H1 (cell line): ENCODE measurements around the gene MYH11. TPM values are rescaled to one million over a fixed set of nuclear protein-coding genes. Genes with fewer than 3 reads are reported as not detected.
"Not testable (repeated sequence)": the region's sequence is repeated elsewhere in the genome, so short reads cannot be mapped to it uniquely, and the experiment has no call there.

ENCODE experiments used
- CTCF ChIA-PET: fragments of 300-600 bp; sonication (Branson Sonifier 250); formaldehyde crosslinking; loops from one replicate; lab custom pipeline; 2021; ENCODE audit not compliant: partially characterized antibody; lab: Charles Lee
- POLR2A ChIA-PET: fragments of 300-600 bp; sonication (Branson Sonifier 250); formaldehyde crosslinking; loops from one replicate; lab custom pipeline; 2021; ENCODE audit warnings: inconsistent platforms; ENCODE audit not compliant: partially characterized antibody; lab: Charles Lee
- DNase-seq, 2 experiments: peaks; one replicate each; pipeline versions ENCODE4 v3.0.0 to v3.0.0-alpha.2; 2010 to 2022; ENCODE audit warnings: low spot score in 2 of 2, low read depth in 1 of 2, mixed read lengths in 1 of 2
- FAIRE-seq: peaks from 2 replicates; lab custom pipeline; 2011; peaks lifted over from hg19 to GRCh38; lab: Jason Lieb, UNC
- H2AFZ ChIP-seq: 2 replicates; pipeline ENCODE4 v1.8.1; 2012; ENCODE audit warnings: low read length, inconsistent platforms
- H2AK5ac ChIP-seq: 2 replicates; pipeline ENCODE4 v1.6.1; 2013; ENCODE audit warnings: low read depth, low read length
- H2BK120ac ChIP-seq: replicated peaks from 2 replicates; pipeline ENCODE3; 2013; ENCODE audit warnings: low read depth, low read length, inconsistent platforms
- H2BK12ac ChIP-seq: 2 replicates; pipeline ENCODE4 v1.6.1; 2013; ENCODE audit warnings: low read depth, low read length
- H2BK15ac ChIP-seq: 2 replicates; pipeline ENCODE4 v1.6.1; 2013; ENCODE audit warnings: low read length
- H2BK20ac ChIP-seq: 2 replicates; pipeline ENCODE4 v1.6.1; 2013; ENCODE audit warnings: low read length
- H2BK5ac ChIP-seq: 2 replicates; pipeline ENCODE4 v1.6.1; 2013; ENCODE audit warnings: low read depth, low read length
- H3K14ac ChIP-seq: 2 replicates; pipeline ENCODE4 v1.6.1; 2013; ENCODE audit warnings: inconsistent platforms; ENCODE audit not compliant: insufficient read length
- H3K18ac ChIP-seq: 2 replicates; pipeline ENCODE4 v1.6.1; 2013; ENCODE audit warnings: low read length; ENCODE audit errors: extremely low read depth
- H3K23ac ChIP-seq: 2 replicates; pipeline ENCODE4 v1.6.1; 2013; ENCODE audit warnings: inconsistent platforms; ENCODE audit not compliant: insufficient read length
- H3K23me2 ChIP-seq: 2 replicates; pipeline ENCODE4 v1.6.1; 2013; ENCODE audit warnings: low read depth, low read length
- H3K27ac ChIP-seq: 2 replicates; pipeline ENCODE4 v1.6.1; 2011; ENCODE audit warnings: low read depth, low read length, inconsistent platforms
- H3K27me3 ChIP-seq, 4 experiments: replicated peaks in 1 of 4; 1 replicate in 1 of 4; 2 replicates in 3 of 4; pipeline versions ENCODE4 v1.6.1 to v1.8.1; 2011 to 2013; ENCODE audit warnings: low read length in 3 of 4, mild to moderate bottlenecking in 3 of 4, inconsistent platforms in 2 of 4, mixed read lengths in 2 of 4, moderate library complexity in 1 of 4; ENCODE audit not compliant: control insufficient read depth in 3 of 4, insufficient read depth in 3 of 4; ENCODE audit errors: extremely low read depth in 1 of 4
- H3K36me3 ChIP-seq, 4 experiments: 2 replicates each; pipeline versions ENCODE4 v1.6.1 to v1.8.1; 2011 to 2013; ENCODE audit warnings: mild to moderate bottlenecking in 4 of 4, low read length in 3 of 4, moderate library complexity in 2 of 4, control low read depth in 1 of 4, inconsistent platforms in 1 of 4; ENCODE audit not compliant: insufficient read depth in 4 of 4, control insufficient read depth in 2 of 4
- H3K4ac ChIP-seq: replicated peaks from 2 replicates; pipeline ENCODE3; 2013; ENCODE audit warnings: low read length, low read depth, mixed read lengths, inconsistent platforms; ENCODE audit not compliant: insufficient read length
- H3K4me1 ChIP-seq, 4 experiments: replicated peaks in 1 of 4; 1 replicate in 1 of 4; 2 replicates in 3 of 4; pipeline versions ENCODE4 v1.6.1 to v1.8.1; 2011 to 2013; ENCODE audit warnings: low read length in 3 of 4, inconsistent platforms in 2 of 4, mixed read lengths in 1 of 4; ENCODE audit not compliant: insufficient read depth in 4 of 4, control insufficient read depth in 3 of 4
- H3K4me2 ChIP-seq, 2 experiments: 2 replicates each; pipeline versions ENCODE4 v1.6.1 to v1.8.1; 2011 to 2013; ENCODE audit warnings: low read depth in 2 of 2, low read length in 2 of 2, control low read depth in 1 of 2, inconsistent platforms in 1 of 2, mild to moderate bottlenecking in 1 of 2; ENCODE audit not compliant: insufficient read depth in 1 of 2
- H3K4me3 ChIP-seq, 4 experiments: fragments of 200-600, 300-600 bp in 1 of 4; sonication (generic), shearing (Covaris generic), sonication (Bioruptor Twin) in 1 of 4; 2 replicates each; pipeline versions ENCODE4 v1.5.1 to v1.8.1; 2011 to 2016; ENCODE audit warnings: low read length in 4 of 4, low read depth in 3 of 4, control low read depth in 2 of 4, inconsistent platforms in 2 of 4, mild to moderate bottlenecking in 2 of 4, mixed read lengths in 1 of 4, moderate library complexity in 1 of 4; ENCODE audit not compliant: insufficient read depth in 2 of 4; ENCODE audit errors: extremely low read depth in 1 of 4
- H3K56ac ChIP-seq: replicated peaks from 2 replicates; pipeline ENCODE3; 2013; ENCODE audit warnings: low read depth, mild to moderate bottlenecking, mixed read lengths, low read length, inconsistent platforms; ENCODE audit not compliant: insufficient read length
- H3K79me1 ChIP-seq: 2 replicates; pipeline ENCODE4 v1.6.1; 2013; ENCODE audit warnings: low read depth, low read length, control low read depth
- H3K79me2 ChIP-seq, 2 experiments: 2 replicates each; pipeline versions ENCODE4 v1.6.1 to v1.8.1; 2012 to 2013; ENCODE audit warnings: low read length in 2 of 2, mild to moderate bottlenecking in 2 of 2, inconsistent platforms in 1 of 2; ENCODE audit not compliant: insufficient read depth in 2 of 2, control insufficient read depth in 1 of 2
- H3K9ac ChIP-seq, 4 experiments: replicated peaks in 1 of 4; 1 replicate in 1 of 4; 2 replicates in 3 of 4; pipeline versions ENCODE4 v1.6.1 to v1.8.1; 2011 to 2013; ENCODE audit warnings: low read depth in 3 of 4, low read length in 3 of 4, control low read depth in 2 of 4, mild to moderate bottlenecking in 2 of 4, moderate library complexity in 2 of 4, inconsistent platforms in 1 of 4; ENCODE audit errors: extremely low read depth in 1 of 4
- H3K9me3 ChIP-seq, 2 experiments: 2 replicates each; pipeline versions ENCODE4 v1.6.1 to v1.8.1; 2012 to 2013; ENCODE audit warnings: mild to moderate bottlenecking in 2 of 2, moderate library complexity in 2 of 2, control low read depth in 1 of 2, inconsistent platforms in 1 of 2, low read depth in 1 of 2, low read length in 1 of 2, mixed read lengths in 1 of 2; ENCODE audit not compliant: insufficient read depth in 2 of 2
- H4K20me1 ChIP-seq, 2 experiments: replicated peaks in 1 of 2; 2 replicates each; pipeline versions ENCODE3 to v1.8.1; 2011 to 2013; ENCODE audit warnings: inconsistent platforms in 2 of 2, low read length in 2 of 2, mild to moderate bottlenecking in 1 of 2; ENCODE audit not compliant: insufficient read depth in 2 of 2, control insufficient read depth in 1 of 2
- H4K5ac ChIP-seq: 2 replicates; pipeline ENCODE4 v1.6.1; 2013; ENCODE audit warnings: low read length, low read depth, mixed read lengths, inconsistent platforms; ENCODE audit not compliant: insufficient read length
- H4K8ac ChIP-seq: 2 replicates; pipeline ENCODE4 v1.8.0; 2013; ENCODE audit warnings: mild to moderate bottlenecking, moderate library complexity, low read length, inconsistent platforms; ENCODE audit not compliant: insufficient read depth; ENCODE audit errors: extremely low read depth
- H4K91ac ChIP-seq: replicated peaks from 2 replicates; pipeline ENCODE3; 2013; ENCODE audit warnings: low read length, mixed read lengths, inconsistent platforms; ENCODE audit not compliant: insufficient read length
- WGBS, 2 experiments: shearing (Covaris generic) in 1 of 2; methylation state at CpG; one replicate each; pipeline versions ENCODE4 v1.1.6 to v1.1.7; 2013 to 2015; ENCODE audit warnings: low lambda C conversion rate in 2 of 2, mixed read lengths in 2 of 2, inconsistent platforms in 1 of 2, low coverage in 1 of 2, missing lambda C conversion rate in 1 of 2; ENCODE audit not compliant: insufficient replicate concordance in 2 of 2, insufficient coverage in 1 of 2, insufficient read length in 1 of 2; ENCODE audit errors: extremely low coverage in 1 of 2, missing lambda C conversion rate in 1 of 2; 5-methylcytosine and 5-hydroxymethylcytosine counted together
- polyA plus RNA-seq, 7 experiments: library from polyadenylated mRNA; depleted of rRNA in 3 of 7; stranded (reverse) in 5 of 7; unstranded in 2 of 7; fragments of >200 nt in 5 of 7; fragments of 200-250 nt in 2 of 7; gene quantifications; 1 replicate in 5 of 7; 2 replicates in 1 of 7; 4 replicates in 1 of 7; pipeline versions ENCODE4 v1.2.1 to v1.2.3, GENCODE V29; 2011 to 2013; ENCODE audit warnings: missing spikeins in 2 of 7, mixed read lengths in 2 of 7
- total RNA-seq: library from RNA; stranded (reverse); fragmentation: NEBNext Ultra II Directional; extraction: Animal tissue kit (Norgen Biotek cat#: 25700); gene quantifications from 2 replicates; pipeline ENCODE4 v1.2.1, GENCODE V29; 2021

The MYH11 gene
- total and polyA plus RNA-seq, 2 of the 8 experiments (the other 6 are each of a cell fraction or from before 2014, with no cell fraction given), result 0.11 to 0.78 TPM

GRCh38 chr16:15655561-15655960 lies 201.3 kb downstream of the MYH11 start:
- H3K56ac ChIP-seq, H2BK20ac ChIP-seq, H4K5ac ChIP-seq, H3K4me3 ChIP-seq, H3K9ac ChIP-seq, H3K4ac ChIP-seq, H2BK12ac ChIP-seq, H3K14ac ChIP-seq, DNase-seq, H4K8ac ChIP-seq, H3K9me3 ChIP-seq, H3K27ac ChIP-seq, H4K20me1 ChIP-seq, H3K27me3 ChIP-seq, H3K4me2 ChIP-seq, FAIRE-seq, H3K18ac ChIP-seq, H2BK15ac ChIP-seq, H3K23me2 ChIP-seq, H3K79me1 ChIP-seq, H2AK5ac ChIP-seq, H2BK5ac ChIP-seq, H3K36me3 ChIP-seq, H3K4me1 ChIP-seq, H3K23ac ChIP-seq, H2AFZ ChIP-seq, POLR2A ChIA-PET, CTCF ChIA-PET, H4K91ac ChIP-seq, H2BK120ac ChIP-seq: not testable (repeated sequence)
- whole genome bisulfite sequencing, 2 experiments, result 97% methylated on average over 3 of the region's 6 CpGs; no CpG with 5 or more reads in 1 of the 2 experiments
- H3K79me2 ChIP-seq, result peaks cover 0 to 30% of the 10 kb centered on the region in 2 experiments; a peak in 3 of 4 replicates
